OCI-LY7 (cell line): ENCODE data around the gene CTPS2.

Experiments
- EZH2phosphoT487 ChIP-seq: fragments of 200-600 bp; sonication (generic); IDR thresholded peaks from 2 replicates; pipeline ENCODE4 v1.6.1; 2018; ENCODE audit warnings: low read depth, borderline replicate concordance, mild to moderate bottlenecking, mixed run types, antibody characterized with exemption, low read length, moderate library complexity, mixed read lengths
- TF ChIP-seq, protein P1 (sequence below): fragments of 200-600 bp; sonication (generic); conservative IDR thresholded peaks from 2 replicates; pipeline ENCODE4 v1.5.1; 2014; ENCODE audit warnings: mild to moderate bottlenecking, antibody characterized with exemption, low read length, moderate library complexity, mixed read lengths

DNA sequence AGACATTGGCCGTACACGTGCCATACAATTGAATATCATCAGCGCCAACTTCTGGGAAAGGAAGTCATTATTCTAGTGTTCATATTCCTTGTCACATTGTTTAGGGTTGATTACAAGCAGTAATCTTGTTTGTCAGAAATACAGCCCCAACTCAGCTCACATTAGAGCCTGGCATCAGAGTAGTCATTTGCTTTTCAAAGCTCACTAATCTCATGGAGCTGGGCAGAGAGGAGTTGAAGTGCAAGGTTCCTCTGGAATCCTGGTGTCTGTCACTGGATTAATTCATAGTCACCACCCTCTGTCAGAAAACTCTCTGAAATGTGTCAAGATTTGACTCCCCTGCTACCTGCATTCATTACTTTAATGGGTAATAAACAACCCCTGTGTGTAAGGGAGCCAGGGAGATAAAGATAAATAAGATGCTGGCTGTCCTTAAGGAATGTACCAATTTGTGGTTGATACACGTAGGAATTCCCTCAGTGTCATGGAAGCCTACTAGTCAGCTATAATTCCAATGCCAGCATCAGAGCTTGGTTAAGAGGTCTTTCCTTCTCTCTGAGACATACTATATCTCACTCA, 106.2 kb downstream of the CTPS2 start:
- TF ChIP-seq, protein P1, sequence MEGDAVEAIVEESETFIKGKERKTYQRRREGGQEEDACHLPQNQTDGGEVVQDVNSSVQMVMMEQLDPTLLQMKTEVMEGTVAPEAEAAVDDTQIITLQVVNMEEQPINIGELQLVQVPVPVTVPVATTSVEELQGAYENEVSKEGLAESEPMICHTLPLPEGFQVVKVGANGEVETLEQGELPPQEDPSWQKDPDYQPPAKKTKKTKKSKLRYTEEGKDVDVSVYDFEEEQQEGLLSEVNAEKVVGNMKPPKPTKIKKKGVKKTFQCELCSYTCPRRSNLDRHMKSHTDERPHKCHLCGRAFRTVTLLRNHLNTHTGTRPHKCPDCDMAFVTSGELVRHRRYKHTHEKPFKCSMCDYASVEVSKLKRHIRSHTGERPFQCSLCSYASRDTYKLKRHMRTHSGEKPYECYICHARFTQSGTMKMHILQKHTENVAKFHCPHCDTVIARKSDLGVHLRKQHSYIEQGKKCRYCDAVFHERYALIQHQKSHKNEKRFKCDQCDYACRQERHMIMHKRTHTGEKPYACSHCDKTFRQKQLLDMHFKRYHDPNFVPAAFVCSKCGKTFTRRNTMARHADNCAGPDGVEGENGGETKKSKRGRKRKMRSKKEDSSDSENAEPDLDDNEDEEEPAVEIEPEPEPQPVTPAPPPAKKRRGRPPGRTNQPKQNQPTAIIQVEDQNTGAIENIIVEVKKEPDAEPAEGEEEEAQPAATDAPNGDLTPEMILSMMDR = no peak
- TF ChIP-seq EZH2phosphoT487 = no peak
